ENCODE measurements around the gene DOCK3.
"Not testable (repeated sequence)": the region's sequence is repeated elsewhere in the genome, so short reads cannot be mapped to it uniquely, and the experiment has no call there.

The DOCK3 gene

GRCh38 chr3:51353691-51354090, 679.0 kb downstream of the DOCK3 start:
- Histone ChIP-seq H3K9me3 (ENCODE audit: control insufficient read depth, insufficient read depth, low read length) (no peaks in the 10 kb centered on the region), H3K4me3 (ENCODE audit: low read length) (no peak overlapping the region), H3K27me3 (ENCODE audit: control insufficient read depth, insufficient read depth, low read length) (no peaks in the 10 kb centered on the region), H3K4me1 (ENCODE audit: control insufficient read depth, insufficient read depth, low read length) (no peaks in the 10 kb centered on the region), H3K36me3 (ENCODE audit: control insufficient read depth, insufficient read depth, low read length) (peaks cover 3% of the 10 kb centered on the region; the same call in 1 of the 2 replicates), H3K27ac (ENCODE audit: low read length) (no peak overlapping the region)
- no peak for DNase-seq (ENCODE audit: low read depth, low spot score)
- WGBS (ENCODE audit: insufficient coverage, insufficient read length): no CpG with 5 or more reads among the region's 1 CpG

- Histone ChIP-seq H3K27me3 (ENCODE audit: control insufficient read depth, insufficient read depth, low read length) (no peaks in the 10 kb centered on the region), H3K4me1 (ENCODE audit: control insufficient read depth, insufficient read depth, low read length) (no peaks in the 10 kb centered on the region), H3K27ac (ENCODE audit: low read length) (no peak overlapping the region), H3K9me3 (ENCODE audit: control insufficient read depth, insufficient read depth, low read length) (no peaks in the 10 kb centered on the region), H3K36me3 (ENCODE audit: control insufficient read depth, insufficient read depth, low read length) (peaks cover 3% of the 10 kb centered on the region; the same call in 1 of the 2 replicates), H3K4me3 (ENCODE audit: low read length) (no peak overlapping the region)
- WGBS (ENCODE audit: insufficient coverage, insufficient read length): no CpG with 5 or more reads among the region's 2 CpGs
- DNase-seq (ENCODE audit: low read depth, low spot score): no peak
Measured at GRCh38 chr3:51354172-51354571, 679.4 kb downstream of the DOCK3 start.

GRCh38 chr3:51354731-51355615, 680.2 kb downstream of the DOCK3 start:
- no CpG with 5 or more reads among the region's 9 CpGs for WGBS (ENCODE audit: insufficient coverage, insufficient read length)
- Histone ChIP-seq H3K27me3 (ENCODE audit: control insufficient read depth, insufficient read depth, low read length) (no peaks in the 10 kb centered on the region), H3K9me3 (ENCODE audit: control insufficient read depth, insufficient read depth, low read length) (no peaks in the 10 kb centered on the region), H3K36me3 (ENCODE audit: control insufficient read depth, insufficient read depth, low read length) (peaks cover 3% of the 10 kb centered on the region; the same call in 1 of the 2 replicates), H3K4me3 (ENCODE audit: low read length) (no peak overlapping the region), H3K27ac (ENCODE audit: low read length) (no peak overlapping the region), H3K4me1 (ENCODE audit: control insufficient read depth, insufficient read depth, low read length) (no peaks in the 10 kb centered on the region)
- DNase-seq (ENCODE audit: low read depth, low spot score): no peak

GRCh38 chr3:51355891-51356578, 681.3 kb downstream of the DOCK3 start:
- Histone ChIP-seq H3K9me3 (ENCODE audit: control insufficient read depth, insufficient read depth, low read length) (no peaks in the 10 kb centered on the region), H3K4me3 (ENCODE audit: low read length) (no peak overlapping the region), H3K36me3 (ENCODE audit: control insufficient read depth, insufficient read depth, low read length) (peaks cover 3% of the 10 kb centered on the region; the same call in 1 of the 2 replicates), H3K27ac (ENCODE audit: low read length) (no peak overlapping the region), H3K27me3 (ENCODE audit: control insufficient read depth, insufficient read depth, low read length) (no peaks in the 10 kb centered on the region), H3K4me1 (ENCODE audit: control insufficient read depth, insufficient read depth, low read length) (no peaks in the 10 kb centered on the region)
- no CpG with 5 or more reads among the region's 8 CpGs for WGBS (ENCODE audit: insufficient coverage, insufficient read length)
- no peak for DNase-seq (ENCODE audit: low read depth, low spot score)

- Histone ChIP-seq H3K36me3 (ENCODE audit: control insufficient read depth, insufficient read depth, low read length) (peaks cover 3% of the 10 kb centered on the region; the same call in 1 of the 2 replicates), H3K27me3 (ENCODE audit: control insufficient read depth, insufficient read depth, low read length) (no peaks in the 10 kb centered on the region), H3K4me3 (ENCODE audit: low read length) (no peak overlapping the region), H3K27ac (ENCODE audit: low read length) (no peak overlapping the region), H3K9me3 (ENCODE audit: control insufficient read depth, insufficient read depth, low read length) (no peaks in the 10 kb centered on the region), H3K4me1 (ENCODE audit: control insufficient read depth, insufficient read depth, low read length) (no peaks in the 10 kb centered on the region)
- WGBS (ENCODE audit: insufficient coverage, insufficient read length): no CpG with 5 or more reads among the region's 4 CpGs
- DNase-seq (ENCODE audit: low read depth, low spot score): no peak
Measured at GRCh38 chr3:51357856-51358255, 683.1 kb downstream of the DOCK3 start.

GRCh38 chr3:51358981-51359380, 684.3 kb downstream of the DOCK3 start:
- DNase-seq (ENCODE audit: low read depth, low spot score): no peak
- H3K27ac ChIP-seq (ENCODE audit: low read length): no peak overlapping the region
- WGBS (ENCODE audit: insufficient coverage, insufficient read length): no CpG with 5 or more reads among the region's 3 CpGs

GRCh38 chr3:51360806-51361205, 686.1 kb downstream of the DOCK3 start:
- no CpG with 5 or more reads among the region's 3 CpGs for WGBS (ENCODE audit: insufficient coverage, insufficient read length)
- no peaks in the 10 kb centered on the region for H3K9me3 ChIP-seq (ENCODE audit: control insufficient read depth, insufficient read depth, low read length)
- no peaks in the 10 kb centered on the region for H3K27me3 ChIP-seq (ENCODE audit: control insufficient read depth, insufficient read depth, low read length)
- no peak overlapping the region for H3K4me3 ChIP-seq (ENCODE audit: low read length)
- no peak overlapping the region for H3K27ac ChIP-seq (ENCODE audit: low read length)
- DNase-seq (ENCODE audit: low read depth, low spot score): no peak
- H3K4me1 ChIP-seq (ENCODE audit: control insufficient read depth, insufficient read depth, low read length): no peaks in the 10 kb centered on the region
- peaks cover 3% of the 10 kb centered on the region; the same call in 1 of the 2 replicates for H3K36me3 ChIP-seq (ENCODE audit: control insufficient read depth, insufficient read depth, low read length)

More at GRCh38 chr3:51358981-51359380, 684.3 kb downstream of the DOCK3 start:
- Histone ChIP-seq H3K4me1 (ENCODE audit: control insufficient read depth, insufficient read depth, low read length) (no peaks in the 10 kb centered on the region), H3K36me3 (ENCODE audit: control insufficient read depth, insufficient read depth, low read length) (peaks cover 3% of the 10 kb centered on the region; the same call in 1 of the 2 replicates), H3K9me3 (ENCODE audit: control insufficient read depth, insufficient read depth, low read length) (no peaks in the 10 kb centered on the region), H3K27me3 (ENCODE audit: control insufficient read depth, insufficient read depth, low read length) (no peaks in the 10 kb centered on the region), H3K4me3 (ENCODE audit: low read length) (no peak overlapping the region)

- Histone ChIP-seq H3K27ac (ENCODE audit: low read length) (no peak overlapping the region), H3K4me1 (ENCODE audit: control insufficient read depth, insufficient read depth, low read length) (no peaks in the 10 kb centered on the region), H3K9me3 (ENCODE audit: control insufficient read depth, insufficient read depth, low read length) (no peaks in the 10 kb centered on the region), H3K4me3 (ENCODE audit: low read length) (no peak overlapping the region), H3K36me3 (ENCODE audit: control insufficient read depth, insufficient read depth, low read length) (peaks cover 2% of the 10 kb centered on the region; the same call in 1 of the 2 replicates), H3K27me3 (ENCODE audit: control insufficient read depth, insufficient read depth, low read length) (no peaks in the 10 kb centered on the region)
- no CpG with 5 or more reads among the region's 6 CpGs for WGBS (ENCODE audit: insufficient coverage, insufficient read length)
- DNase-seq (ENCODE audit: low read depth, low spot score): no peak
Measured at GRCh38 chr3:51361746-51362145, 687.0 kb downstream of the DOCK3 start.

- Histone ChIP-seq H3K4me3 (ENCODE audit: low read length) (no peak overlapping the region), H3K27ac (ENCODE audit: low read length) (no peak overlapping the region), H3K27me3 (ENCODE audit: control insufficient read depth, insufficient read depth, low read length) (no peaks in the 10 kb centered on the region), H3K36me3 (ENCODE audit: control insufficient read depth, insufficient read depth, low read length) (no peaks in the 10 kb centered on the region), H3K9me3 (ENCODE audit: control insufficient read depth, insufficient read depth, low read length) (no peaks in the 10 kb centered on the region), H3K4me1 (ENCODE audit: control insufficient read depth, insufficient read depth, low read length) (no peaks in the 10 kb centered on the region)
- no peak for DNase-seq (ENCODE audit: low read depth, low spot score)
- WGBS (ENCODE audit: insufficient coverage, insufficient read length): no CpG with 5 or more reads among the region's 9 CpGs
Measured at GRCh38 chr3:51362476-51362875, 687.7 kb downstream of the DOCK3 start.

- not testable (repeated sequence) for H3K4me3 ChIP-seq (ENCODE audit: low read length); H3K27me3 ChIP-seq (ENCODE audit: control insufficient read depth, insufficient read depth, low read length); H3K4me1 ChIP-seq (ENCODE audit: control insufficient read depth, insufficient read depth, low read length); DNase-seq (ENCODE audit: low read depth, low spot score); H3K9me3 ChIP-seq (ENCODE audit: control insufficient read depth, insufficient read depth, low read length); H3K36me3 ChIP-seq (ENCODE audit: control insufficient read depth, insufficient read depth, low read length); H3K27ac ChIP-seq (ENCODE audit: low read length)
- no CpG with 5 or more reads among the region's 8 CpGs for WGBS (ENCODE audit: insufficient coverage, insufficient read length)
Measured at GRCh38 chr3:51368276-51368675, 693.5 kb downstream of the DOCK3 start.

Measured in iPS DF 6.9 (cell line).